NB4 (cell line): Measurements from ENCODE around the gene NKX2-2.
"Not testable (repeated sequence)": the region's sequence is repeated elsewhere in the genome, so short reads cannot be mapped to it uniquely, and the experiment has no call there.

Source experiments
- DNase-seq: peaks from one replicate; pipeline ENCODE4 v3.0.0; 2010; ENCODE audit warnings: low read depth
- H3K4me3 ChIP-seq: one replicate; pipeline ENCODE4 v1.5.1; 2011; ENCODE audit warnings: mild to moderate bottlenecking, low read depth, low read length, moderate library complexity
- MYC ChIP-seq: IDR thresholded peaks from 2 replicates; pipeline ENCODE4 v1.6.1; 2011; ENCODE audit warnings: low read depth, low read length
- POLR2A ChIP-seq: IDR thresholded peaks from 2 replicates; pipeline ENCODE4 v1.6.1; 2011; ENCODE audit warnings: mild to moderate bottlenecking; ENCODE audit not compliant: insufficient read length; ENCODE audit errors: extremely low read depth
- TF ChIP-seq, protein P1 (sequence below): IDR thresholded peaks from 2 replicates; pipeline ENCODE4 v1.6.1; 2011; ENCODE audit warnings: low read depth, low read length
- TF ChIP-seq, protein P2 (sequence below): IDR thresholded peaks from one replicate; pipeline ENCODE4 v1.5.1; 2012; ENCODE audit warnings: low read depth, low read length

Gene NKX2-2

DNA sequence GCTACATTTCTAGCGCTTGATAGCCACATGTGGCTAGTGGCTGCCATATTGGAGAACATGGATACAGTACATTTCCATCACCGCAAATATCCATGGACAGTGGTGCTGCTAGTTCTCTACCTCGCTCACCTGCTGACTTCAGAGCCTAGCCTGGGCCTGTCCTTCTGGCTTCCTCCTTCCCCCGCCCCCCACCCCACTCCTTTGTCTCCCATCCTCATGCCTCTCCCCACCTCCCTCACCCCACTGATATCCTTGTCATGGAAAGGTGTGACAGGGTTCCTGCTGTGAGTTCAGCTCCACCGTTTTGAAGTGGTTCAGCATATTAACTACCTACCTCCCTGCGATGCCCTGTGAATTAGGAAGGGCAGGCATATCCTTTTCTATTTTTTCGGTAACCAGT is 14.2 kb downstream of the NKX2-2 start:
- no peak for TF ChIP-seq POLR2A
- DNase-seq, result no peak
- H3K4me3 ChIP-seq, result no peak overlapping the region

GRCh38 chr20:21498635-21499034 is 15.2 kb downstream of the NKX2-2 start:
- DNase-seq, result no peak
- no peak overlapping the region for H3K4me3 ChIP-seq
- no peak for TF ChIP-seq MYC
- TF ChIP-seq, protein P1, sequence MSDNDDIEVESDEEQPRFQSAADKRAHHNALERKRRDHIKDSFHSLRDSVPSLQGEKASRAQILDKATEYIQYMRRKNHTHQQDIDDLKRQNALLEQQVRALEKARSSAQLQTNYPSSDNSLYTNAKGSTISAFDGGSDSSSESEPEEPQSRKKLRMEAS, result no peak
- TF ChIP-seq, protein P2, sequence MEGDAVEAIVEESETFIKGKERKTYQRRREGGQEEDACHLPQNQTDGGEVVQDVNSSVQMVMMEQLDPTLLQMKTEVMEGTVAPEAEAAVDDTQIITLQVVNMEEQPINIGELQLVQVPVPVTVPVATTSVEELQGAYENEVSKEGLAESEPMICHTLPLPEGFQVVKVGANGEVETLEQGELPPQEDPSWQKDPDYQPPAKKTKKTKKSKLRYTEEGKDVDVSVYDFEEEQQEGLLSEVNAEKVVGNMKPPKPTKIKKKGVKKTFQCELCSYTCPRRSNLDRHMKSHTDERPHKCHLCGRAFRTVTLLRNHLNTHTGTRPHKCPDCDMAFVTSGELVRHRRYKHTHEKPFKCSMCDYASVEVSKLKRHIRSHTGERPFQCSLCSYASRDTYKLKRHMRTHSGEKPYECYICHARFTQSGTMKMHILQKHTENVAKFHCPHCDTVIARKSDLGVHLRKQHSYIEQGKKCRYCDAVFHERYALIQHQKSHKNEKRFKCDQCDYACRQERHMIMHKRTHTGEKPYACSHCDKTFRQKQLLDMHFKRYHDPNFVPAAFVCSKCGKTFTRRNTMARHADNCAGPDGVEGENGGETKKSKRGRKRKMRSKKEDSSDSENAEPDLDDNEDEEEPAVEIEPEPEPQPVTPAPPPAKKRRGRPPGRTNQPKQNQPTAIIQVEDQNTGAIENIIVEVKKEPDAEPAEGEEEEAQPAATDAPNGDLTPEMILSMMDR, result no peak
- no peak for TF ChIP-seq POLR2A

DNA sequence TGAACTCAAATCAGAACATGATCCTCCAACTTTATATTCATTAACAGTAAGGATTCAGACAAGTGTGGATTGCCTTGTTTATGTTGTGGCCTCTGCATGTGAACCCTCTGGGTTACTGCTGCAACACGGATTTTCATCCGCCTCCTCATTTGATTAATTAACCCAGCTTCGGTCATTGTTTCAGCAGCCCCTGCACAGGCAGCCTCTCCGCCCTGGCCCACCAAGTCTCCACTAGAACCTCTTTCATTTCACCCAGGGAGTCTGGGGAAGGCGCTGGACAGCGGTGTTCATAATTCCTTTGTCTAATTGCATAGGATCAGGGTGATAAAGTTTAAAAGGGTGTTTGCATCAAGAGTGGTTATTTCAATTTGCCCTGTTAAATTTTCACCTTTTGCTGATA is 15.7 kb downstream of the NKX2-2 start:
- H3K4me3 ChIP-seq, result no peak overlapping the region
- no peak for DNase-seq
- no peak for TF ChIP-seq POLR2A
- TF ChIP-seq, protein P1, result no peak
- TF ChIP-seq MYC, result no peak
- TF ChIP-seq, protein P2, result no peak

- no peak for DNase-seq
- no peak overlapping the region for H3K4me3 ChIP-seq
- TF ChIP-seq, protein P2, result no peak
- TF ChIP-seq, protein P1, result no peak
- TF ChIP-seq MYC (no peak), POLR2A (no peak)
Observed at GRCh38 chr20:21496452-21496851, 17.4 kb downstream of the NKX2-2 start.

GRCh38 chr20:21493049-21493448 is 20.8 kb downstream of the NKX2-2 start:
- no peak overlapping the region for H3K4me3 ChIP-seq
- no peak for DNase-seq
- TF ChIP-seq, protein P1, result no peak
- no peak for TF ChIP-seq POLR2A
- TF ChIP-seq, protein P2, result no peak
- TF ChIP-seq MYC, result no peak

GRCh38 chr20:21490105-21490504 is 23.8 kb downstream of the NKX2-2 start:
- DNase-seq, result no peak
- TF ChIP-seq MYC, result no peak
- no peak for TF ChIP-seq POLR2A
- TF ChIP-seq, protein P2, result no peak
- TF ChIP-seq, protein P1, result no peak
- no peak overlapping the region for H3K4me3 ChIP-seq

DNA sequence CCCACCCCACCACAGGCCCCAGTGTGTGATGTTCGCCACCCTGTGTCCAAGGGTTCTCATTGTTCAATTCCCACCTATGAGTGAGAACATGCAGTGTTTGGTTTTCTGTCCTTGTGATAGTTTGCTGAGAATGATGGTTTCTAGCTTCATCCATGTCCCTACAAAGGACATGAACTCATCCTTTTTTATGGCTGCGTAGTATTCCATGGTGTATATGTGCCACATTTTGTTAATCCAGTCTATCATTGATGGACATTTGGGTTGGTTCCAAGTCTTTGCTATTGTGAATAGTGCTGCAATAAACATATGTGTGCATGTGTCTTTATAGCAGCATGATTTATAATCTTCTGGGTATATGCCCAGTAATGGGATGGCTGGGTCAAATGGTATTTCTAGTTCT is 33.7 kb downstream of the NKX2-2 start:
- not testable (repeated sequence) for DNase-seq, H3K4me3 ChIP-seq
